Measurements from ENCODE around the gene PYGM. TPM values are rescaled to one million over a fixed set of nuclear protein-coding genes. Genes with fewer than 3 reads are reported as not detected.

The PYGM gene
- total and polyA plus RNA-seq, 2 of the 8 experiments (the other 6 are each of a cell fraction or from before 2014, with no cell fraction given) = 9.6 to 10.0 TPM

GRCh38 chr11:64799623-64800302 is 40.0 kb upstream of the PYGM start (continued):
- TF ChIP-seq TBP (IDR thresholded peaks at IDR 0.05; ENCODE audit: low read depth, low read length) = no peak
- TF ChIP-seq GTF2F1 (IDR thresholded peaks at IDR 0.05; ENCODE audit: borderline replicate concordance, low read depth, low read length) = no peak
- TF ChIP-seq KDM5A (IDR thresholded peaks at IDR 0.05; ENCODE audit: low read length) = no peak
- TF ChIP-seq NANOG (IDR thresholded peaks at IDR 0.05; ENCODE audit: insufficient read depth, low read depth, low read length, poor library complexity, severe bottlenecking) = no peak
- no peak for TF ChIP-seq CREB1 (IDR thresholded peaks at IDR 0.05)
- no peak for TF ChIP-seq CHD2 (IDR thresholded peaks at IDR 0.05; ENCODE audit: low read length)
- no peak for TF ChIP-seq NRF1 (IDR thresholded peaks at IDR 0.05; ENCODE audit: low read depth, low read length)
